ENCODE data around the gene GP5. TPM values are rescaled to one million over a fixed set of nuclear protein-coding genes. Genes with fewer than 3 reads are reported as not detected.

The GP5 gene
- total RNA-seq, 1 donor from 2014 or later: 0.11 TPM

- no peak for TF ChIP-seq CTCF (IDR thresholded peaks at IDR 0.05)
- no peaks in the 10 kb centered on the region for H3K4me1 ChIP-seq
- intact Hi-C loops (cut with DNase I): no loop called here
Observed at GRCh38 chr3:194355379-194355778, 43.7 kb downstream of the GP5 start.

GRCh38 chr3:194354315-194354714 lies 44.8 kb downstream of the GP5 start:
- Histone ChIP-seq H3K4me3 (no peak overlapping the region), H3K9me3 (no peaks in the 10 kb centered on the region), H3K27me3 (no peaks in the 10 kb centered on the region), H3K4me1 (no peaks in the 10 kb centered on the region), H3K27ac (no peak overlapping the region), H3K36me3 (no peaks in the 10 kb centered on the region)
- no peak for TF ChIP-seq CTCF (IDR thresholded peaks at IDR 0.05)
- intact Hi-C loops (cut with DNase I): no loop called here
- DNase-seq (ENCODE audit: low spot score in 2 of 2): no peak

More at GRCh38 chr3:194355379-194355778, 43.7 kb downstream of the GP5 start:
- Histone ChIP-seq H3K4me3 (no peak overlapping the region), H3K9me3 (no peaks in the 10 kb centered on the region), H3K36me3 (no peaks in the 10 kb centered on the region), H3K27ac (no peak overlapping the region), H3K27me3 (no peaks in the 10 kb centered on the region)
- no peak for DNase-seq (ENCODE audit: low spot score in 2 of 2)

GRCh38 chr3:194352667-194353246 lies 46.3 kb downstream of the GP5 start:
- Histone ChIP-seq H3K9me3 (no peaks in the 10 kb centered on the region), H3K27me3 (no peaks in the 10 kb centered on the region), H3K36me3 (no peaks in the 10 kb centered on the region), H3K27ac (no peak overlapping the region), H3K4me3 (no peak overlapping the region), H3K4me1 (no peaks in the 10 kb centered on the region)
- no peak for DNase-seq (ENCODE audit: low spot score in 2 of 2)
- intact Hi-C loops (cut with DNase I): no loop called here
- TF ChIP-seq CTCF (IDR thresholded peaks at IDR 0.05): no peak

GRCh38 chr3:194351952-194352536 lies 47.0 kb downstream of the GP5 start:
- no peak overlapping the region for H3K4me3 ChIP-seq
- intact Hi-C loops (cut with DNase I): no loop called here
- H3K27me3 ChIP-seq: no peaks in the 10 kb centered on the region
- no peaks in the 10 kb centered on the region for H3K4me1 ChIP-seq
- no peak overlapping the region for H3K27ac ChIP-seq
- no peak for TF ChIP-seq CTCF (IDR thresholded peaks at IDR 0.05)
- H3K36me3 ChIP-seq: no peaks in the 10 kb centered on the region
- no peaks in the 10 kb centered on the region for H3K9me3 ChIP-seq
- no peak for DNase-seq (ENCODE audit: low spot score in 2 of 2)

- intact Hi-C loops (cut with DNase I): no loop called here
- H3K9me3 ChIP-seq: no peaks in the 10 kb centered on the region
- no peak for TF ChIP-seq CTCF (IDR thresholded peaks at IDR 0.05)
- no peak within 1 kb of the TSS for H3K4me3 ChIP-seq
- no peaks in the 10 kb centered on the region for H3K4me1 ChIP-seq
- no peak for DNase-seq (ENCODE audit: low spot score in 2 of 2)
- no peak within 1 kb of the TSS for H3K27ac ChIP-seq
- no peaks in the 10 kb centered on the region for H3K36me3 ChIP-seq
- H3K27me3 ChIP-seq: no peaks in the 10 kb centered on the region
Observed at GRCh38 chr3:194351080-194351672, 47.9 kb downstream of the GP5 start, which contains the start of gene CPN2. Gene CPN2, minus strand, starts transcription at chr3:194351328. Its CDS starts 8,626 bp downstream, at chr3:194342702.

All from ascending aorta (tissue), 2 donors.